ENCODE results near the gene FUS.

DNA sequence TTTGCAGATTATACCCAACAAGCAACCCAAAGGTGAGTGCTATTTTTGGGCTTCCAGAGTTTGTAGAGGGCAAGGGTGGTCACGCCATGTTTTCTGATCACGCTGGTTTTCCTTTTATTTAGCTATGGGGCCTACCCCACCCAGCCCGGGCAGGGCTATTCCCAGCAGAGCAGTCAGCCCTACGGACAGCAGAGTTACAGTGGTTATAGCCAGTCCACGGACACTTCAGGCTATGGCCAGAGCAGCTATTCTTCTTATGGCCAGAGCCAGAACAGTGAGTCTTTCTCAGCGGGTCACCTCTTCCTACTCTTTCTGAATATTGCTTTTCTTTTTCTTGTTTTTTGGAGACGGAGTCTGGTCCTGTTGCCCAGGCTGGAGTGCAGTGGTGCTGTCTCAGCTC lies 2.5 kb downstream of the FUS start:
- TF ChIP-seq, protein P1, sequence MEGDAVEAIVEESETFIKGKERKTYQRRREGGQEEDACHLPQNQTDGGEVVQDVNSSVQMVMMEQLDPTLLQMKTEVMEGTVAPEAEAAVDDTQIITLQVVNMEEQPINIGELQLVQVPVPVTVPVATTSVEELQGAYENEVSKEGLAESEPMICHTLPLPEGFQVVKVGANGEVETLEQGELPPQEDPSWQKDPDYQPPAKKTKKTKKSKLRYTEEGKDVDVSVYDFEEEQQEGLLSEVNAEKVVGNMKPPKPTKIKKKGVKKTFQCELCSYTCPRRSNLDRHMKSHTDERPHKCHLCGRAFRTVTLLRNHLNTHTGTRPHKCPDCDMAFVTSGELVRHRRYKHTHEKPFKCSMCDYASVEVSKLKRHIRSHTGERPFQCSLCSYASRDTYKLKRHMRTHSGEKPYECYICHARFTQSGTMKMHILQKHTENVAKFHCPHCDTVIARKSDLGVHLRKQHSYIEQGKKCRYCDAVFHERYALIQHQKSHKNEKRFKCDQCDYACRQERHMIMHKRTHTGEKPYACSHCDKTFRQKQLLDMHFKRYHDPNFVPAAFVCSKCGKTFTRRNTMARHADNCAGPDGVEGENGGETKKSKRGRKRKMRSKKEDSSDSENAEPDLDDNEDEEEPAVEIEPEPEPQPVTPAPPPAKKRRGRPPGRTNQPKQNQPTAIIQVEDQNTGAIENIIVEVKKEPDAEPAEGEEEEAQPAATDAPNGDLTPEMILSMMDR (IDR thresholded peaks at IDR 0.05; ENCODE audit: insufficient read depth, low read length), result no peak
- no peak for TF ChIP-seq POLR2AphosphoS5 (IDR thresholded peaks at IDR 0.05; ENCODE audit: low read depth)
- TF ChIP-seq, protein P2, sequence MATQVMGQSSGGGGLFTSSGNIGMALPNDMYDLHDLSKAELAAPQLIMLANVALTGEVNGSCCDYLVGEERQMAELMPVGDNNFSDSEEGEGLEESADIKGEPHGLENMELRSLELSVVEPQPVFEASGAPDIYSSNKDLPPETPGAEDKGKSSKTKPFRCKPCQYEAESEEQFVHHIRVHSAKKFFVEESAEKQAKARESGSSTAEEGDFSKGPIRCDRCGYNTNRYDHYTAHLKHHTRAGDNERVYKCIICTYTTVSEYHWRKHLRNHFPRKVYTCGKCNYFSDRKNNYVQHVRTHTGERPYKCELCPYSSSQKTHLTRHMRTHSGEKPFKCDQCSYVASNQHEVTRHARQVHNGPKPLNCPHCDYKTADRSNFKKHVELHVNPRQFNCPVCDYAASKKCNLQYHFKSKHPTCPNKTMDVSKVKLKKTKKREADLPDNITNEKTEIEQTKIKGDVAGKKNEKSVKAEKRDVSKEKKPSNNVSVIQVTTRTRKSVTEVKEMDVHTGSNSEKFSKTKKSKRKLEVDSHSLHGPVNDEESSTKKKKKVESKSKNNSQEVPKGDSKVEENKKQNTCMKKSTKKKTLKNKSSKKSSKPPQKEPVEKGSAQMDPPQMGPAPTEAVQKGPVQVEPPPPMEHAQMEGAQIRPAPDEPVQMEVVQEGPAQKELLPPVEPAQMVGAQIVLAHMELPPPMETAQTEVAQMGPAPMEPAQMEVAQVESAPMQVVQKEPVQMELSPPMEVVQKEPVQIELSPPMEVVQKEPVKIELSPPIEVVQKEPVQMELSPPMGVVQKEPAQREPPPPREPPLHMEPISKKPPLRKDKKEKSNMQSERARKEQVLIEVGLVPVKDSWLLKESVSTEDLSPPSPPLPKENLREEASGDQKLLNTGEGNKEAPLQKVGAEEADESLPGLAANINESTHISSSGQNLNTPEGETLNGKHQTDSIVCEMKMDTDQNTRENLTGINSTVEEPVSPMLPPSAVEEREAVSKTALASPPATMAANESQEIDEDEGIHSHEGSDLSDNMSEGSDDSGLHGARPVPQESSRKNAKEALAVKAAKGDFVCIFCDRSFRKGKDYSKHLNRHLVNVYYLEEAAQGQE (IDR thresholded peaks at IDR 0.05; ENCODE audit: insufficient replicate concordance, low read depth), result no peak
